MG63 (cell line): Measurements from ENCODE around the gene CALR. TPM values are rescaled to one million over a fixed set of nuclear protein-coding genes. Genes with fewer than 3 reads are reported as not detected.
"Not testable (repeated sequence)": the region's sequence is repeated elsewhere in the genome, so short reads cannot be mapped to it uniquely, and the experiment has no call there.

ENCODE experiments used
- DNase-seq: peaks from one replicate; pipeline ENCODE4 v3.0.0-alpha.2; 2020
- H3K27me3 ChIP-seq: fragments of 250-450 bp; sonication (Bioruptor Pico); 2 replicates; pipeline ENCODE4 v1.5.1; 2020; ENCODE audit warnings: mild to moderate bottlenecking, moderate library complexity
- H3K36me3 ChIP-seq: fragments of 250-450 bp; sonication (Bioruptor Pico); 2 replicates; pipeline ENCODE4 v1.5.1; 2020; ENCODE audit warnings: mild to moderate bottlenecking, moderate library complexity
- H3K4me3 ChIP-seq: fragments of 250-450 bp; sonication (Bioruptor Pico); 2 replicates; pipeline ENCODE4 v1.5.1; 2020; ENCODE audit warnings: mild to moderate bottlenecking, moderate library complexity
- H3K9me3 ChIP-seq: fragments of 250-450 bp; sonication (Bioruptor Pico); 2 replicates; pipeline ENCODE4 v1.5.1; 2020; ENCODE audit warnings: mild to moderate bottlenecking, moderate library complexity
- total RNA-seq: library from RNA; depleted of rRNA; stranded (reverse); fragments of >200 nt; shearing (Covaris generic); gene quantifications from 2 replicates; pipeline ENCODE4 v1.2.3, GENCODE V29; 2014; ENCODE audit warnings: low replicate concordance

CALR gene
- total RNA-seq, 1 experiment from 2014 or later, result 1,902 TPM

DNA sequence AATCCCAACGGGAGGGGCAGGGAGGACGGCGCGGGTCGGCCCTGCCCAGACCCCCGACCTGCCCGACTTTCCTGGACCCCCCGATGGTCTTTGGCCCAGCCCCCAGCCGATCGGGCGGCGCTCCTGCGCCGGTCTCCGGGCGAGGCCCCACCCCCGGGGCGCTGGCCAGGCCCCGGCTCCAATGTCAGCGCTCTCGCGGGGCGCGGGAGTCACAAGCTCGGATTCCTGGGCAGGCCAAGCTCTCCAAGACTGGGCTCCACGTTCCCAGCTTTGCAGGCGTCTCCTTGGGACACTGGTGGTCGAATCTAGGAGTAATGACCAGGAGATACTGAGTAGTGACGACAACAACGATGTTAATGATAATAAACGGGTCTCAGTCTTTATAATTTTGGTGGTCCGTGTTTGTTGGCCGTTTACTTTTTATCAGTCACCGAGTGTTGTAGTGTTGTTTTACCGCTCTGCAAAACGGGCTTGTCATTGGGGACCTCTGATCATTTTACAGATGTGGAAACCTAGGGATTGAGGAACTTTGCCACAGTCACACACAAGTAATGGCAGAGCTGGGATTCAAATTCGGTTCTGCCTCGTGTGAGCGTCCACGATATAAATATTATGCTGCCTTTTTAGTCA is 7.8 kb downstream of the CALR start:
- Histone ChIP-seq H3K27me3 (no peaks in the 10 kb centered on the region), H3K36me3 (peaks cover 90% of the 10 kb centered on the region), H3K4me3 (peak overlapping the region; percentile 91), H3K9me3 (no peaks in the 10 kb centered on the region)
- DNase-seq, result peak; percentile 95

DNA sequence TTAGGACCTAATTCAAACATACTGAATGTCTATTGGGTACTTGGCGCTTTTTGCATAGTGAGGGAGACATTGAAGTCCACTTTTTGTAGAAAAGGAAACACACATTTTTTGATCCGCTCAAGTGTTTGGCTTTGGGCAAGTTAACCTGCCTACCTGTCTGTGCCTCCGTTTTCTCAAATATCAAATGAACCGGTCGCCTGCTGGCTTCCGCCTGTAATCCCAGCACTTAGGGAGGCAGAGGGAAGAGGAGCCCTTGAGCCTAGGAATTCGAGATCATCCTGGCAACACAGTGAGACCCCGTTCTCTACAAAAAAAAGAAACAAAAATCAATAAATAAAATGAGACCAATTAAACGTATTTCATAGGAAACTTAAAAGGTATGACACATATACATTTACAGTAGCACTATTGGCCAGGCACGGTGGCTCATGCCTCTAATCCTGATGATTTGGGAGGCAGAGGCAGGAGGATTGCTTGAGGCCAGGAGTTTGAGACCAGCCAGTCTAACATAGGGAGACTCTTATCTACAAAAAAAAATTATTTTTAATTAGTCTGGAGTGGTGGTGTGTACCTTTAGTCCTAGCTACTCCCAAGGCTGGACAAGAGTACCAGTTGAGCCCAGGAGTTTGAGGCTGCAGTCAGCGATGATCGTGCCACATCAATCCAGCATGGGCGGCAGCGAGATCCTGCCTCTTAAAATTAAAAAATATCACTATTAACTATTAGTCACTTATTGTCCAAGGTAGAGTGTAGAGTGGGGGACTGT is 8.5 kb downstream of the CALR start:
- H3K27me3 ChIP-seq, result no peaks in the 10 kb centered on the region
- H3K36me3 ChIP-seq, result peaks cover 90% of the 10 kb centered on the region
- H3K4me3 ChIP-seq, result peak overlapping the region; percentile 91
- no peak for DNase-seq
- H3K9me3 ChIP-seq, result no peaks in the 10 kb centered on the region

- H3K9me3 ChIP-seq, result no peaks in the 10 kb centered on the region
- H3K36me3 ChIP-seq, result peaks cover 89% of the 10 kb centered on the region
- no peak overlapping the region; the same call in 1 of the 2 replicates for H3K4me3 ChIP-seq
- no peak for DNase-seq
- no peaks in the 10 kb centered on the region for H3K27me3 ChIP-seq
Observed at GRCh38 chr19:12947702-12948611, 9.5 kb downstream of the CALR start.

- Histone ChIP-seq H3K36me3 (peaks cover 90% of the 10 kb centered on the region), H3K9me3 (no peaks in the 10 kb centered on the region), H3K4me3 (no peak overlapping the region), H3K27me3 (no peaks in the 10 kb centered on the region)
- no peak for DNase-seq
Observed at GRCh38 chr19:12948612-12949362, 10.4 kb downstream of the CALR start.

DNA sequence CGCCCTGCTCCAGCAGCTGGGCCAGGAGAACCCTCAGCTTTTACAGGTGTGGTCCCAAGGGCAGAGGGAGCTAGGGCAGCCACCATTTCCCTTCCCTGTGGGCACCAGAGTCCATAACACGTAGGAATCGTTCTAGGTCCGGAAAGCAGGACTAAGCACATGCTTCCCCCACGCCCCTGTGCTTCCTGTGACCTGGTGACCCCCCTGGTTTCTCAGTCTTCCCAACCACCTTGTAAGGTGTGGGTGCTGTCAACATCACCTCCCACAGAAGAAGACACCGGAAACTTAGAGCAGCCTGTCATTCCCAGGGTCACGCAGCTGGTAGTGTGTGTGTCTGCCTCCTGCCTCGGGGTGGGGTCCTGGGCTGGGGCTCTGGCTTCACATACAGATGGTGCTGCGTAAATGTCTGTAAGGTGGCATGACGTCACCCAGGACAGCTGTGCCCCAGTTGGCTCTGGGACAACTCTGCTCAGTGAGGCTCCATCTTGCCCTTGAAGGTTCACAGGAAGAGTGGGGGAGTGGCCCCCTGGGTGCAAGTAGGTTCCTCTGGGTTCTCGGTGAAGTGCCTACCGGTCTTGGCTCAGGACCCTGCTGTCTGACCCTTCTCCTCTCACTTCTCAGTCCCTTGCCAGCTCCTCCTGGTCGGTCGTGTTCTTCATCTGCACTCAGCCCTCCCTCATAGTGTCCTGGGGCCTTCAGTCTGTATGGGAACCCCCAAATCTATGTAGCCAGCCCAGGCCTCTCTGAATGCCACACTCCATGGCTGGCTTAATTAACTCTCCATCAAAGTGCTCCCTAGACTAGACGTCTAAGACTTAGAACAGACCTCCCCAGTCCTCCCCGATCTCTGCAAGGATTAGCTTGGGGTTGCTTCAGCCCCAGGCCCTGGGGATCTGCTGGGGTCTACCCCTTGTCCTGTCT is 11.2 kb downstream of the CALR start:
- H3K4me3 ChIP-seq, result no peak overlapping the region
- H3K27me3 ChIP-seq, result no peaks in the 10 kb centered on the region
- H3K36me3 ChIP-seq, result peaks cover 92% of the 10 kb centered on the region
- DNase-seq, result no peak
- no peaks in the 10 kb centered on the region for H3K9me3 ChIP-seq

DNA sequence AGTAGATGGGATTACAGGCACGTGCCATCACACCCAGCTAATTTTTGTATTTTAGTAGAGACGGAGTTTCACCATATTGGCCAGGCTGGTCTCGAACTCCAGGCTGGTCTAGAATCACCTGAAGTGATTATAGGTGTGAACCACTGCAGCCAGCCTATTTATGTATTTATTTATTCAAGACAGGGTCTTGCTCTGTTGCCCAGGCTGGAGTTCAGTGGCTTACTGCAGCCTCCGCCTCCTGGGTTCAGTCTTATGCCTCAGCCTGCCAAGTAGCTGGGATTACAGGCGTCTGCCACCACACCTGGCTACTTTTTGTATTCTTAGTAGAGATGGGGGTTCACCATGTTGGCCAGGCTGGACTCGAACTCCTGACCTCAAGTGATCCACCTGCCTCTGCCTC is 13.6 kb downstream of the CALR start:
- not testable (repeated sequence) for DNase-seq, H3K27me3 ChIP-seq, H3K9me3 ChIP-seq, H3K4me3 ChIP-seq
- H3K36me3 ChIP-seq, result peaks cover 96% of the 10 kb centered on the region

GRCh38 chr19:12952488-12953137 is 14.2 kb downstream of the CALR start:
- Histone ChIP-seq H3K9me3 (no peaks in the 10 kb centered on the region), H3K4me3 (no peak overlapping the region), H3K36me3 (peaks cover 91% of the 10 kb centered on the region), H3K27me3 (no peaks in the 10 kb centered on the region)
- DNase-seq, result peak; percentile 93

GRCh38 chr19:12953138-12953798 is 14.9 kb downstream of the CALR start:
- Histone ChIP-seq H3K4me3 (no peak overlapping the region), H3K27me3 (no peaks in the 10 kb centered on the region), H3K36me3 (peaks cover 84% of the 10 kb centered on the region), H3K9me3 (no peaks in the 10 kb centered on the region)
- DNase-seq, result peak; percentile 92

DNA sequence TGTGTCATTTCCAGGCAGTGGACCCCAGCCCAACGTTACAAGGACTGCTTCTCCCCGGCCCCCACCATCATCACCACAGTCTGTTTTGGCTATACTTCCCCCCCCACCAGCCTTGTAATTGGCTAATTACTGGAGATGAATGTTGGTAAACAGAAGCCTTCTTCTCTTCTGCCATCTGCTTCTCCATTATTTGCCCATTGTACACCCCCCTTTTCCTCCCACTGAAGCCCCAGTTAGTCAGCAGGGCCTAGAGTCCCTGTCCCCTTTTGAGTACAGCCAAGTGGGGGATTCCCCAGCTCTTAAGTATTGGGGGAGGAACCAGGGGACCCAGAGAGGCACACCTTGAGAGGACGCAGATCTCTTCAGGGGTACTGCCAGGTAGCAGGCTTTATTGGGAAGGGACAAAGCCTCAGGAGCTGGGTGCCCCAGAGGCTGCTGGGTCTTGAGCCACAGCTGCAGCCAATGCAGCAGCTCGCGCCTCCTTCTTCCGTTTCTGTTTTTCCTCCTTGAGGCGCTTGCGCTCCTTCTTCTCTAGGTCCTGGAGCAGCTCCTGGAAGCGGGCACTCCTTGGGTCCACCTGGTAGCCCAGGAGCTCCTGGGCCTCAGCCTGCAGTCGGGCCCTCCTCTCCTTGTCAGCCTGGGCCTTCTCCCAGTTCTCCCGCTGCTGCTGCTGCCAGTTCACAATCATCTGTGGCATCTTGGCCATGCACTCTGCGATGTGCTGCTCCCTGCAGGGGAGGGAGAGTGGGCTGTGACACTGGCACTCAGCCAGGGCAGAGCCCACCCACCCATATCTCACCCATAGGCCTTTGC is 15.6 kb downstream of the CALR start:
- Histone ChIP-seq H3K36me3 (peaks cover 77% of the 10 kb centered on the region), H3K4me3 (no peak overlapping the region), H3K9me3 (no peaks in the 10 kb centered on the region), H3K27me3 (no peaks in the 10 kb centered on the region)
- no peak for DNase-seq

DNA sequence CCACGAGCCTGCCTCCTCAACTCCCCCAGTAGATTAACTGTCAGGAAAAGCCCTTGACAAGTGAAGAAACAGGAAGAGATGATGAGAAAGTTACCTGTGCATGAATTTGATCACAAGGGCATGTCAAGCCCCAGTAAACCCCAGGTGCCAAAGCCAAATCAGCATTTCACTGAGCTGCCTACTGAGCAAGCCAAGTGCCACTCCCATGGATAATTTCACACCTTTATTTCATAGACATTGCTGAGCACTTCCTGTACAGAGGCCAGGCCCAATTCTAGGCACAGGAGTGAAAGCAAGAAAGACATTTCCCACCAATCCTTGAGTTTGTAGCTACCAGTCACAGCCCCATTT is 16.2 kb downstream of the CALR start:
- Histone ChIP-seq H3K9me3 (no peaks in the 10 kb centered on the region), H3K27me3 (no peaks in the 10 kb centered on the region), H3K4me3 (no peak overlapping the region), H3K36me3 (peaks cover 71% of the 10 kb centered on the region)
- no peak for DNase-seq

- H3K36me3 ChIP-seq, result peaks cover 61% of the 10 kb centered on the region
- peak overlapping the region; percentile 89 for H3K4me3 ChIP-seq
- not testable (repeated sequence) for H3K9me3 ChIP-seq, DNase-seq, H3K27me3 ChIP-seq
Observed at GRCh38 chr19:12955575-12955974, 17.2 kb downstream of the CALR start.

GRCh38 chr19:12955996-12956395 is 17.6 kb downstream of the CALR start:
- peaks cover 57% of the 10 kb centered on the region for H3K36me3 ChIP-seq
- H3K4me3 ChIP-seq, result peak overlapping the region; percentile 89
- H3K9me3 ChIP-seq, result no peaks in the 10 kb centered on the region
- no peak for DNase-seq
- H3K27me3 ChIP-seq, result no peaks in the 10 kb centered on the region

DNA sequence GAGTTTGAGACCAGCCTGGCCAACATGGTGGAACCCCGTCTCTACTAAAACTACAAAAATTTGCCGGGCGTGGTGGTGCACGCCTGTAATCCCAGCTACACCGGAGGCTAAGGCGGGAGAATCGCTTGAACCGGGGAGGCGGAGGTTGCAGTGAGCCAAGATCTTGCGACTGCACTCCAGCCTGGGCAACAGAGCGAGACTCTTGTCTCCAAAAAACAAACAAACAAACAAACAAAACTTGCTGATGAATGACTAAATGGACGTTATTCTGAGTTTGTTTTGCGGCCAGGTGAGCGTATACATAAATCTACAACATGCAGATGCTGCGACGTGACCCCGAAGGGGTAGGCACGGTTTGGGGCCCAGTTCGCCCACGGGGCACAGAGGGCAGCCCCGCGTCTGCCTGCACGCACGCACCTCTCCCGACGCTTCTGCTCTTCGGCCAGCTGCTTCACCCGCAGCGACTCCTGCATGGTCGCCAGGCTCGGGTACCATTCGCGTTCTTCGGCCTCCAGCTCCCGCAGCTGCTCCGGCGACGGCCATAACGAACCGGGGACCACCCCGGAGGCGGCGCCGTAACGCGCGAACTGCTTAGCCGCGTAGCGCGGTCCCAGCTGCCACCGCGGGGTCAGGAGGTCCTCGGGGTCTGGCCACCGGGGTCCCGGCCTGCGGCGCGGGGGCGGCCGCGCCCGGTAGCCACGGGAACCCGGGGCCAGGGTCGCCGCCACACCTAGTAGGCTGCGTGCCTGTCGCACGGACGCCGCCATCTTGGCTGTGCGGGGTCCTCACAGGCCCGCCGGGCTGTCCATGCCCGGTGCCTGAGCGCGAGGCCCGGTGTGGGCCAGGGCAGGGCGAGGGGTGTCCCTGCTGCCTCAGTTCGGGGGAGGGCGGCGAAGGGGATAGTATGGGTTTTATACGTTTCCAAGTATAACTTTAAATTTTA is 18.3 kb downstream of the CALR start, which contains the start of gene GADD45GIP1:
Gene GADD45GIP1, minus strand, starts transcription at position 778 of the 943 bp plus-strand sequence. Its CDS starts 11 bp downstream, at position 767.
- H3K9me3 ChIP-seq, result no peaks in the 10 kb centered on the region
- H3K27me3 ChIP-seq, result no peaks in the 10 kb centered on the region
- DNase-seq, result peak; percentile 96
- H3K4me3 ChIP-seq, result peak within 1 kb of the TSS; percentile 89
- peaks cover 50% of the 10 kb centered on the region for H3K36me3 ChIP-seq
